ENCODE measurements around the gene DENND5B. TPM values are rescaled to one million over a fixed set of nuclear protein-coding genes. Genes with fewer than 3 reads are reported as not detected.
"Not testable (repeated sequence)": the region's sequence is repeated elsewhere in the genome, so short reads cannot be mapped to it uniquely, and the experiment has no call there.

DENND5B gene
- polyA plus RNA-seq, 1 donor = 23.9 TPM

DNA sequence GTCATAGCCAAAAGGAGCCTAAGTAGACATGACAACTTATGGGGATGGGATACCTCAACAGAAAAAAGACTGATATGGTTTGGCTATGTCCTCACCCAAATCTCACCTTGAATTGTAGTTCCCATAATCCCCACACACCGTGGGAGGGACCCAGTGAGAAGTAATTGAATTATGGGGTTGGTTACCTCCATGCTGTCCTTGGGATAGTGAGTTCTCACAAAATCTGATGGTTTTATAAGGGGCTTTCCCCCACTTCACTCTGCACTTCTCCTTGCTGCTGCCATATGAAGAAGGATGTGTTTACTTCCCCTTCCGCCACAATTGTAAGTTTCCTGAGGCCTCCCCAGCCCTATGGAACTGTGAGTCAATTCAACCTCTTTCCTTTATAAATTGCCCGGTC lies 89.9 kb downstream of the DENND5B start:
- not testable (repeated sequence) for DNase-seq

DNA sequence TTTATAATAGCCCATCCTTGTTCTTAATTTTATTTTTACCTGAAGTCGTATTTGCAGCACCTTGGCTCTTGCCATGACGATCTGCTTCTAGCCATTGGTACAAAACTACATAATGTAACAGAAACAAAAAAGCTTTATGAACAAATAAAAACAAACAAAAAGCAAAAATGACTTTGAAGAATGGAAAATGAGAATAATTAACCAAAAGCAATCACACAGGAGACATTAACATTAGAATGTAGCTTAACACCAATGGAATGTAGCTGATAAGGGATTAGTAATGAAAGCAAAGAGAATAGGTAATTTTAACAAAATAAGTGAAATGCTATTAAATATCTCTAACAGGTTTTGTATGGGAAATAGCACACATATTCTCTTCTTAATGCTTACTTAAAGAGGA lies 91.4 kb downstream of the DENND5B start:
- no peak for DNase-seq

DNA sequence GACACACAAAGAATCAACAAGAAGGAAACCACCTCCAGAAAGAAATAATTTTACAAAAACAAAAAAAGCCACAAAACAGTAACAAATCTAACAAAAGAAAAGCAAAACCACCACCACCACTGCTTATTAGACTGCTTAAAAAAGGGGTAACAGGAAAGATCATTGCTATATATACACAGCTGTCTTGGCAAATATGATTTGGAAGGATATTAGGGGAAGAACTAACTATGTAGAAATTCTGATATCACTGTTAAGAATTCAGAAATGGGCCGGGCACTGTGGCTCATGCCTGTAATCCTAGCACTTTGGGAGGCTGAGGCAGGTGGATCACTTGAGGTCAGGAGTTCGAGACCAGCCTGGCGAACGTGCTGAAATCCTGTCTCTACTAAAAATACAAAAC lies 92.5 kb downstream of the DENND5B start:
- no peak for DNase-seq

DNA sequence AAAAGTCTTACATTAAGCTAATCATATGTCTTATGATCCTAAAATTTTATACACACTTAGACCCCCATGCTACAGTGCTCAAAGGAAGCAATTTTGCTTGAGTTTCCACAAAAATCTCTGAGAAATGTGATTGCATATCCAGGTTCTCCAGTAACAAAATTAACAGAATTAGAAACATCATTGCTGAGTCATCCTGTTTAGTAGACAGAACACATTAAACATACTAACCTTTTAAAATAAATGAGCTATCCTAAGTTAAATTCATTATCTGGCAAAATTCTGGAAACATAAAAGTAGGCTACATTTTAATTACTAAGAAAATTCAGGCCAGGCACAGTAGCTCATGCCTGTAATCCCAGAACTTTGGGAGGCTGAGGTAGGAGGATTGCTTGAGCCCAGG lies 94.7 kb downstream of the DENND5B start:
- DNase-seq = no peak

DNA sequence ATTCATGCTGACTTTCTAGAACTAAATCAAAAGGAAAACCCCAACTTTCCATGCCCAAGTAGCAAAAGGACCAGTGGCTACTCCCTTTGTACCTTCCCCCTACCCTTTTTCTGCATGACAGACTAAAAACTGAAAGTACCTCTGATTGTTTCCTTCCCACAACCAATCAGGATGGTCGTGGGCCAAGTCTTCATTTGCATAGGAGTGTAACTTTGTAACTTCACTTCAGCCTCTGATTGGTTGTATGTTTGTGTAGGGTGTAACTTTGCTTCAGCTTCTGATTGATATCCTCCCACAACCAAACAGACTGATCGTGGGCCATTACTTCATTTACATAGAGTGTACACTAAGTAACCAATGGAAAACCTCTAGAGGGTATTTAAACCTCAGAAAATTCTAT lies 96.5 kb downstream of the DENND5B start:
- no peak for DNase-seq

DNA sequence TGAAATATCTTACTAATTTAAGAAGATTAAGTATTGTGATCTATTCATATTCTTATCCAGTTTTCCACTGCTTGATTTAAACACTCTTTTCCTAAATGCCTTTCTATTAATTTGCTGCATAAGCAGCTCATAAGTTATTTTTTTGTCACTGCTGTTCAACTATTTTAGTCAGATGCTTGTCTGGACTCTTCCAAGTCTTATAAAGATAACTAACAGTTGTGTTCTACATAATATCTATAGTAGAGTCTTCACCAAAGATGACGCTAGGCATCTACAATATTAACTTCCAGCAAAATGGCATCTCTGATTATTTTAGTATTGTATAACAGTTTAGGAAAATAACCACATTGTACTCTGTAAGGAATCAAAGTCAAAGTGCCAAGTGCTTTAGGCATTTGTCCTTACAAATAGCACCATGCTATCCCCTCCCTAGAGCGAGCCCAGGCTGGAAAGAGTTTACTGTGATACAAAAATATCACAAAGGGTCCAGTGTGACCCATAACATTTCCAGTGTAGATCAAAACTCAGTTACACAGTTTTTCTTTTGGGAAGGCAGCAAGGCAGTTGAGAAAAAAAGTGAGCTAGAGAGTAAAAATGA lies 98.2 kb downstream of the DENND5B start:
- DNase-seq = no peak

DNA sequence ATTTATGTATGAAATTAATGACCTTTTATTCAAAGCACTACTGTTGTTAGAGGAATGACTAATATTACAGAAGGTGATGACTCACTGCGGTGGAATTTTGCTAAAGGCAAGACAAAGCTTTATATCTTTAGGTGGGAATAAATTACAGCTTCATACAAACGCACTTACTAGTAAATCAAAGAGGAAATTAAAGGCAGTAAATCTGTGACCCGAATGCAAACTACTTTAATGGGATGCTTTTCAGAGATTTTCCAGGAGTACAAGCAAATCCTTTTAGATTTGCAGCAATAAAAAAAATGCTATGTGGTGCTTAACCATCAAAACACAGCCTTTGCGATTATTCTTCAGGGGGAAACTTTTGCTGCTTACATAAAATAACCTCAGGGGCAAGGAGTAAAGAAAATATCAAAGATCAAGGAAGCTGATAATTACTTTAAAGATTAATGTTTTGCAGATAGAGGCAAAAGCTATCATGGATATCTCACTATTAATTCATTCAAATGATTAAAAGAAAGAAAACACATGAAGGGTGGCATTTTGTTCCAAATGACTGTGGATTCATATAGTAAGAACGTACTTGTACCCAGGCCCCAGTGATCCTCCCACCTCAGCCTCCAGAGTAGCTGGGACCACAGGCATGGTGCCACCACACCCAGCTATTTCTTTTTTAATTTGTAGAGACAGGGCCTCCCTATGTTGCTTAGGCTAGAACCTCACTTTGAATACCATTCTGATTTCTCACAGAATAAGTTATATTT lies 98.9 kb downstream of the DENND5B start:
- DNase-seq = no peak

DNA sequence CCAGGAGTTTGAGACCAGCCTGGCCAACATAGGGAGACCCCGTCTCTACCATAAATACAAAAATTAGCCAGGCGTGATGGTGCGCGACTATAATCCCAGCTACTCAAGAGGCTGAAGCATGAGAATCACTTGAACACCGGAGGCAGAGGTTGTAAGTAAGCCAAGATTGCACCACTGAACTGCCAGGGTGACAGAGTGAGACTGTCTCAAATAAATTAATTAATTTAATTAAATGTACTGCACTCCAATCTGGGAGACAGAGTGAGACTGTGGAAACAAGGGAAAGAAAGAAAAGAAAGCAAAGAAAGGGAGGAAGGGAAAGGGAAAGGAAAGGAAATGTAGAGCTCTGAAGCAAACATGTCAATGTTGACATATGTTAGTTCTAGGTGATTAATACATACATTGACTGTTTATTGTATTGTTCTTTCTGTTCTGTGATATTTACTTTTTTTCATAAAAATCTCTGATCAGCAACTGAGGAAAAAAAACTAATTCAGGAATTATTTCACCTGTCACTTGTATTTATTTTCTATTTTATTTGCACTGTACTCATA lies 99.6 kb downstream of the DENND5B start:
- DNase-seq = no peak

DNA sequence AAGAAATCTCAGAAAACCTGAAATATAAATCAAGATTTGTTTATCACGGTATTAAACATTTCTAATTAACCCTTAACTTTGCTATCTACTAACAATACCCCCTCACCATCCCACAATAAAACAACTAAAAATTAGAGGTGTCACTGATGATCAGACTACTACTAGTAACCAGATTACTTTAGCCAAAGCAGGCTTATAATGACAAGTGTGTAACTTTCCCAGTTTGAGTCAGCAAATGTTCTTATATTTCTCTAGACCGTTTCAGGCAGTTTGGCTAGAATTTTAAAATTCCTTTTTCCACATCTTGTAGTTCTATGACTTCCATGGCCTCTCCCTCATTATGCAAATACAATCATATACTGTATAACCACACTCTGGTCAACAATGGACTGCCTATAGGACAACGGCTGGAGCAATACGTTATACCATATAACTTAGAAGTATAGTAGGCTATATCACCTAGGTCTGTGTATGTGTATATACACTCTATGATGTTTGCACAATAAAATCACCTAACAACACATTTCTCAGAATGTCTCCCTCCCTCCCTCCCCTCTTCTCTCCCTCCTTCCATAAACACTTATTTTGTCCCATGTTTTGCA lies 102.1 kb downstream of the DENND5B start:
- DNase-seq = no peak

DNA sequence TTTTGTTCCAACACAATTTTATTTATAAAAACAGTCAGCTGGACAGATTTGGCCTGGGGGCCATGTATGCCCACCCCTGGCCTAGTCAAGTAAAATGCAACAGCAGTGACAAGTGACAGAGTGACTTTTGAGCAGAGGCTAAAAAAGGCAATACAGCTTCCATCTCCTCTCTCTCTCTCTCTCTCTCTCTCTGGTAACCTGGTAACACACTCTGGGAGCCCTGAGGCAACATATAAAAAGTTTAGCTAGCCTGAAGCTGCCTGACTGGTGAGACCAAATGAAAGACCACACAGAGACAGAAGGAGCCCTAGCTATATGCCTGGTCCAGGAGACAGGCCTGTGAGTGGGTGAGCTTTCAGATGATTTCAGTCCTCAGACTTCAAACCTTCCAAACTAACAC lies 105.4 kb downstream of the DENND5B start:
- no peak for DNase-seq

DNA sequence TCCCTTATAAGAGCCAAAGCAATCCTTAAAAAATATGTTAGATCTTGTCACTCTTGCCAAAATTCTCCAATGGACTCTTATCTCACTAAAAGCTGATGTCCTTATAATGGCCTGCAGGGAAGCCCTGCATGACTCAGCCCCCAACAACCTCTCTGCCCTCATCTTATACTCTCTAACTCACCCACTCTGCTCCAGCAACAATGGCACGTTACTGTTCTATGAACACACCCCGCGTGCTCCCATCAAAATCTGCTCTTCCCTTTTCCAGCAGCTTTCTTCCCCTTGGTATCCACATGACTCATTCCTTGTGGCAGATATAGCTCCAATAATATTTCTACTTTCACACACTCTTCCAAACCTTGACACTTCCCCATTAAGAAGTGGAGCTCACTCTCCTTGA lies 108.1 kb downstream of the DENND5B start:
- DNase-seq = no peak

DNA sequence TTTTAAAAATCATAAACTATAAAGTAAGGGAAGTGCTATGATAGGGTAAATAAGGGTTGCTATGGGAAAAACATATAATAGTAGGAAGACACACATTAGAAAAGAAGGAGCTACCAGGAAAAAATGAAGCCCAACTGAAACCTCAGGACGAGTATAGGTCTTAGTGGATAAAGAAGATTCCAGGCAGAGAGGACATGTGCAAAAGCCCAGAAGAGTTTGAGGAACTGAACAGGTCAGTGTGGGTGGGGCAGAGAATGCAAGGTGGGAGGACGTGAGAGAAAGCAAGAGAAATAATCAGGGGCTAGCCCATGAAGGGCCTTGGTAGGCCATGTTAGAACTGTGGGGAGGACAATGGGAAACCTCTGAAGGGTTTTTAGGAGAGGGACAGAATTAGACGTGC lies 109.5 kb downstream of the DENND5B start:
- DNase-seq = no peak

DNA sequence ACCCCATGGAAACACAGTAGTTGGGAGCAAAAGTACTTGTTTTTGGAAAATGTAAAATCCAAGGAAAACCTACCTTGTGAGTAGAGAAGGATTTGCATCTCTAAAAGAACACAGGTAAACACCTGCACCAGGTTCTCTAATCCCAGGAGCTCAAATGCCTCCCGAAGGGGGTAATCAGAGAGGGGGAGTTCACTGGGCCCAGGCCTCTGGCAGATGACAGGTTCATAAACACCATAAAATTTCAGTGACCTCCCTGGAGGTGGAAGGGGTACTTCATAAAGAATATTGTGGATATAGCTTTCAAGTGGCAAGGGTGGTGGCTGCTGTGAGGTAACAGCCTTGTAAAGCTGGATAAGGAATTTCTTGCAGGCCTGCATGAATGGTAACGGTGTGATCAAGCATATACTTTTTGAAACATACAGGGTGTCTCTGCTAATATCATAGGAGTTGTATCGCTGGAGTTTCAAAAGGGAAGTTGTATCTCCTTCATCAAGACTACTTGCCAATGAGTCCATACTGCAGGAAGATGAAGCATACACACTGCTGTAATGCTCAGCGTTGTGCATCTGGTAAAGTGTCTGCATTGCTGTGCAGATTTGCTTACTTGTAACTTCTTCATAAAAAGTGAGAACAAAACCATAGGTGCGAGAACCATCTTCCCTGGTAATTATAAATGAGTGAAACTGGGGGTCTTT lies 111.3 kb downstream of the DENND5B start:
- no peak for DNase-seq

DNA sequence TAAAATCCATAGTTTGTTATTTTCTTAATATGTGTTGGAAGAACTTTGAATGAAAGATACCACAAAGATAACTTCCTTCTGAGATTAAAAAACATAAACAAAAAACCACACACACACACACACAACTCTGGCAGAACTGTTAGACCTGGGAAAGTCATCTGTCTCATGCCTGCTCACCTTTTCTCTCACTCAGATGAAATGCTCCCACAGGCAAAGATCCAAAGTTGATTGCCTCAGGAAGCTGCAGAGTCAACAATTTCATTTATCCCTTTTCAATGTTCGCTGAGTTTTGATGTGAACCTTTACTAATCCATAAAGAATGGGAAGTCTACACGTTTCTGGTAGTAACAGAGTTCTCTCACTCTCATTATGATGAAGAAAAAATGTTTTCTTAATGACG lies 112.0 kb downstream of the DENND5B start:
- DNase-seq = no peak

DNA sequence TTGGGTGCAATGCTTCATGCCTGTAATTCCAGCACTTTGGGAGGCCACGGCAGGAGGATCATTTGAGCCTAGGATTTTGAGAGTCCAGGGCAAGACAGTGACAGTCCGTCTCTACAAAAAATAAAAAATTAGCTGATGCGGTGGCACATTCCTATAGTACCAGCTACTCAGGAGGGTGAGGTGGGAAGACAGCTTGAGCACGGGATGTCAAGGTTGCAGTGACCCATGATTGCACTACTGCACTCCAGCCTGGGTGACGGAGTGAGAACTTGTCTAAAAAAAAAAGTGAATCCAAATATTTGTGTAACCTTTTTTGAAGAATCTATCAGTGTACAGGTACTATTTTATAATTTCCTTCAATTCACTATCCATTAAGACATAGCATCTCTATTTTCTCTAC lies 112.5 kb downstream of the DENND5B start:
- no peak for DNase-seq

DNA sequence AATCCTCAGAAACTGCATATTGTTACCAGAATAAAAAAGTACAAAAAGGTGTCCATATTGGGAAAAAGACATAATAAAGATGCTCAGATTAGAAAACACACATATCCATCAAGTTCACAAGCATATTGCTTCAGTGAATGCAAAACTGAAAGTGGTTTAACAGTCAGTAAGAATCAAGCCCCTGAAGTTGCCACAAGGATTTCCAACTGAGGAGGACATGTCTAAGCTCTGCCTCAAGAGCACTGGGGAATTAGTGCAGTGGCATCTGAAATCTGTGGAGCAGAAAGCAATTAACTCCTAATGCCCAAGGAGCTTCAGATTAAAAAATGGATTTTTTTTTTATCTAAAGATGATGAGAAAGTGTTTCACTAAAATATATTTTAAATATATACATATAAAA lies 113.2 kb downstream of the DENND5B start:
- no peak for DNase-seq

DNA sequence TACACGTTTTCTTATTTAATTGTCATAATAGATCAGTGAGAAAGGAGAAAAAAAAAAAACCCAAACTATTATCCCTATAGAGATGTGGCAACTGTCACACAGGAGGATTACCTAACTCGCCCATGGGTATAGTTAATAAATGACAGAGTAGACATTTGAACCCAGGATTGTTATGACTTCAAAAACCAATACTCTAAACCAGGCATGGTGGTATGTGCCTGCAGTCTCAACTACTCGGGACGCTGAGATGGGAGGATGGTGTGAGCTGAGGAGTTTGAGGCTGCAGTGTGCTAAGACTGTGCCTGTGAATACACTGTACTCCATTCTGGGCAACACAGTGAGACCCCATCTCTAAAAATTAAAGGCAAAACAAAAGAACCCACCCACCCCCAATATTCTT lies 114.5 kb downstream of the DENND5B start:
- DNase-seq = no peak

DNA sequence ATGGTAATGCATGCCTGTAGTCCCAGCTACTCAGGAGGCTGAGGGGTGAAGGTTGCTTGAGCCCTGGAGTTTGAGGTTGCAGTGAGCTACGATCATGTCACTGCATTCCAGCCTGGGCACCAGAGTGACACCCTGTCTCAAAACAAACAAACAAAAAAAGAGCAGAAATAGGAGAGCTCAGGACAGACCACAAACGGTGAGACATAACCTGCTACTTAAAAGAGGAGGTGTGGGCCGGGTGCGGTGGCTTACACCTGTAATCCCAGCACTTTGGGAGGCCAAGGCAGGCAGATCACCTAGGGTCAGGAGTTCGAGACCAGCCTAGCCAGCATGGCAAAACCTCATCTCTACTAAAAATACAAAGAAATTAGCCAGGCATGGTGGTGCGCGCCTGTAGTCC lies 115.3 kb downstream of the DENND5B start:
- not testable (repeated sequence) for DNase-seq

DNA sequence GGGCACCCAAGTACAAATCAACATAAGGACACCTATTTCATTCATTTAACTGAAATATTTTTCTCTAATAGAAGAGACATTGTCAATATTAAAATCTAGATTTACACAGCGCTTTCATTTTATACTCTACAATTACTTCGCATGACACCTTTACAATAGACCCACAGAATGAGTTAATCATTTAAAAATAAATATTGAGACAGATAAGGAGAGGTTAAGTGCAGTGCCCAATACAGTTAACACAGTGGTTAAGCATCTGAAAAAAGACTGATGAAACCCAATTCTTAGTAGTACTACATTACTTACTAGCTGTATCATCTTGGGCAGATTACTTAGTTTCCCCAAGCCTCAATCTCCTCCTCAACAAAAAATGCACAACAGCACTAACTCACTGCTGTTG lies 116.2 kb downstream of the DENND5B start:
- no peak for DNase-seq

DNA sequence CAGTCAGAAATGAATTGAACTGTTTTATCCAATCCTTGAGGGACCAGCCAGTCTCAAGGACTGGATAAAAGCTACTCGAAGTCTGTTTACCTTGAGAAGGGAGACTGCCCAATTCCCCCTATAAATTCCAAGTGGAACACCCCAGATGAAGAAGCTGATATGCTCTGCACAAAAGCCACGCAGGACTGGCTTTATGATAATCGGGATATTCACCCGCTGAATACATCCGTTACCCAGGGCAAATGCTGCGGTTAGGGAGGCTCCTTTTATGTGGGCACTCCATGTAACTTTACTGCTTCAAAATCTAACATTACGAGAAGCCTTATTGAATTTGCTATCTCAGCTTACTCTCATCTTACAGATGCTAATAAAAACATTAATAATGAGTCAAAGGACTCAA lies 119.1 kb downstream of the DENND5B start:
- DNase-seq = no peak

DNA sequence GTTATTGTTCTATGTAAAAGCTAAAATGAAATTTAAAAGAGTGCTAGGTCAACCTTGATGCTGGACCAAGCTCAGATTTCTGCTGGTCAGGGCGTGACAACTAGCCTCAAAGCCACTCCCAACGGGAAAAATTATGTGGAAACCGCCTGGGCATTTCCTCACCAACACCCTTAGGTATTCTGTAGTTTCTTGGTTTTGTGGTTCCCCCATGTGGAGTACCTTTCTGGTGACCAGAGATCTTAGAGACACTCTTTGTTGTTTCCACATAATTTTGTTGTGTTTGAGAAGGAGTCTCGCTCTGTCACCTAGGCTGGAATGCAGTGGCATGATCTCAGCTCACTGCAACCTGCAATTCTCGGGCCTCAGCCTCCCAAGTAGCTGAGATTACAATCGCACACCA lies 119.9 kb downstream of the DENND5B start:
- DNase-seq = no peak

DNA sequence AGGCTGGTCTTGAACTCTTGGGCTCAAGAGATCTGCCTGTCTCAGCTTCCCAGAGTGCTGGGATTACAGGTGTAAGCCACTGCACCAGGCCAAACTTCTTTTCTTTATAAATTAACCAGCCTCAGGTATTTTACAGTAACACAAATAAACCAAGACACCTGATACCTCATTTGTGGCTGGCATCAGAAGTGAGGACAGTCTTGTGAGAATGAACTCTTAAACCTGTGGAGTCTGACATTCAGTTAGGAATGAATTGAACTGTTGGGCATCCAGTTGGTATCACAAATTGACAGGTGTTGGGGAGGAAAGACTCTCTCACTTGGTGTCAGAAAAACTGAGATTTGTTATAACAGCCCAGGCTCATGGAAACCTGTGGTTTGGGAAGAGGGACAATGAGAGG lies 120.5 kb downstream of the DENND5B start:
- no peak for DNase-seq

DNA sequence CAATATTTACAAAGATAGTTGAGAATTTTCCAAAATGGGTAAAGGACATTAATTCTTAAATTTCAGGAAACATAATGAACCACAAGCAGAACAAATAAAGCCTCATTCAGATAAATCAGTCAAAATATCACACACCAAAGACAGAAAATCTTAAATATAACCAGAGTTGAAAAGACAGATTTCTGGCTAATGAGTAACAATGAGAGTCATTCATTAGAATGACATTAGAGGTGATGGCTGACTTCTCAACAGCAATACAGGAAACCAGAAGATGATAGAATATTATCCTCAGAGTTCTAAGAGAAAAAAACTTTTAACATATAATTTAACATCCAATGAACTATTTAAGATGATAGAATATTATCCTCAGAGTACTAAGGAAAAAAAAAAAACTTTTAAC lies 124.2 kb downstream of the DENND5B start:
- no peak for DNase-seq
